GM21367 (cell line): ENCODE data around the gene INF2.
"Not testable (repeated sequence)": the region's sequence is repeated elsewhere in the genome, so short reads cannot be mapped to it uniquely, and the experiment has no call there.

Experiments
- ATAC-seq: cut with Tn5 transposase; IDR thresholded peaks from one replicate; pipeline ENCODE4 v1.9.1; 2021; ENCODE audit not compliant: unreplicated experiment

The INF2 gene

GRCh38 chr14:104689109-104689880 lies at the start of gene INF2:
Gene INF2, plus strand, starts transcription at chr14:104689618. Its CDS starts 11,748 bp downstream, at chr14:104701366.
- ATAC-seq, result no peak

DNA sequence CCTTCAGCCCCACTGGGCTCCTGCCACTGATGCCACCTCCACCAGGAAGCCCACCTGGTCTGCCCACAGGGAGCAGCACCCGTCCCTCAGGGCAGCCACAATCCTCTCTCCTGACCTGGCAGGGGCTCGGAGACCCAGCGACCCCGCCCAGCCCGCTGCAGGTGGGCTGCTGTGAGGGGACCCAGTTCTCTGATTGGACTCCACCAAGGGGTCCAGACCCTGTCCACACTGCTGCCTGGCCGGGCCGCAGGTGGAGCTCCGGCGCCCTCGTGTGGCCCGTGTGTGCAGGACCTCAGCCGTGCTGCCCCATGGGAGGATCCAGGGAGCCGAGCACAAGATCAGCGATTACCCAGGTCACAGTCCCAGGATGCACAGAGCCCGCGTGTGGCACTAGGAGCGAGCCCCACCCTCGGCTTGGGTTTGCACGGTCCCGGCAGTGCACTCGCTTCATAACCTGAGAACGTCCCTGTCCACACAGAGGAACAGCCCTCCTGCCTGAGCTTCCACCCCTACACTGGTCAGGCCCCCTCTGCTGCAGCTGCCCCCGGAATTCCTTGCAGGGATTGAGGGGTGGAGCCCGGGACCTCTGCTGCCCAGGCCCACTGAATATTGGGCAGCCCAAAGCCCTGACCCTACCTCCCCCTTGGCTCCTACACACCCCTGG lies 49.4 kb upstream of the INF2 start:
- ATAC-seq, result no peak

GRCh38 chr14:104640681-104641080 lies 48.7 kb upstream of the INF2 start:
- ATAC-seq, result no peak

GRCh38 chr14:104641753-104642539 lies 47.5 kb upstream of the INF2 start:
- ATAC-seq, result no peak

GRCh38 chr14:104642540-104642868 lies 46.9 kb upstream of the INF2 start:
- ATAC-seq, result no peak

- ATAC-seq, result no peak
Measured at GRCh38 chr14:104643306-104643705, 46.1 kb upstream of the INF2 start.

GRCh38 chr14:104644091-104644635 lies 45.3 kb upstream of the INF2 start:
- no peak for ATAC-seq

DNA sequence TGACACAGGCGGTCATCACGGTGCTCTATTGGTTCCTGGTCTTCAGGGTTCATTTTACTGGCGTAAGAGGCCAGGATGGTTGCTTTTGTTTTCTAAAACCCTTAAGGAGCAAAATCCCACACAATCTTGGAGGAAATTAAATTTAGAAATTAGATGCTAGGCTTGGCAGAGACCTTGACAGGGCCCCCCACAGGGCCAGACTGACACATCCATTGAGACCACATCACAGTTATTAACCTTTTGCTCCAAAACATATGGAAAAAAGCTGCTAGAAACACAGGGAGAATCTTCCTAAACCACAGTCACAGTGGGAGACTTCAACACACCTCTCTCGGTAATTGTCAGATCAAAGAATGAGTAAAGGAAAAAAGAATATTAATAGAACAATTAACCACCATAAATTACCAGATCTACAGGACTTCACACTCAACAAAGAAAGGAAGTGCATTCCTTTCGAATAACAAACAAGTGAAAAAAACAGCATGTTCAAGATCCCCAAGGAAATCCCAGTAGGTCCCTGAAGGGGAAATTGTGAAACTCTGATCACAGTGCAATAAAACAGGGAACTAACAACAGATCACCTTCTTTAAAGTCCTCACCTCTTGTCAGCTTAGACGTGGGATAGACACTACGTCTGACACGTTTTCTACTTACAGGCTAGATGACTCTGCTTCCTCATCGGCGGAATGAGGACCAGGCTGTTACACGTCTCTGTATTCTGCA lies 44.6 kb upstream of the INF2 start:
- no peak for ATAC-seq

- no peak for ATAC-seq
Measured at GRCh38 chr14:104647467-104648043, 41.9 kb upstream of the INF2 start.

GRCh38 chr14:104650057-104650980 lies 39.1 kb upstream of the INF2 start:
- no peak for ATAC-seq

GRCh38 chr14:104650981-104651875 lies 38.2 kb upstream of the INF2 start:
- no peak for ATAC-seq

DNA sequence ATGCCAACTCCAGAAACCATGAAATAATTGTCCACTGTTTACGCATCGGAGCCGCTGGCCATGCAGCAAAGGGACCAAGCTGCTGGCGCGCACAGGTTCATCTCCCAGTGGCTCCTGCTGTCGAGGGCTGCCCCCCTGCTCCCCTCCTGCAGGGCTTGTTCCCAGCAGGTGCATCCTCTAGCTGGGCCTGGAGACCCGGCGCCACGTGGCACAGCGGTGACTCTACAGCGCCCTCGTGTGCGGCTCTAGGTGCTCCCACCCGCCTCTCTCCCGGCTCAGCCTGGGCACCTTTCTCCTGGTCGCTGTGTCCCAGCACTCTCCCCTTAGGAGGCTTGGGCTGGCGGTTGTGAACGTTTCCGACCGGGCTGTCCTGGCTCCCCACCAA lies 37.5 kb upstream of the INF2 start:
- ATAC-seq, result no peak

GRCh38 chr14:104652386-104652785 lies 37.0 kb upstream of the INF2 start:
- ATAC-seq, result no peak

DNA sequence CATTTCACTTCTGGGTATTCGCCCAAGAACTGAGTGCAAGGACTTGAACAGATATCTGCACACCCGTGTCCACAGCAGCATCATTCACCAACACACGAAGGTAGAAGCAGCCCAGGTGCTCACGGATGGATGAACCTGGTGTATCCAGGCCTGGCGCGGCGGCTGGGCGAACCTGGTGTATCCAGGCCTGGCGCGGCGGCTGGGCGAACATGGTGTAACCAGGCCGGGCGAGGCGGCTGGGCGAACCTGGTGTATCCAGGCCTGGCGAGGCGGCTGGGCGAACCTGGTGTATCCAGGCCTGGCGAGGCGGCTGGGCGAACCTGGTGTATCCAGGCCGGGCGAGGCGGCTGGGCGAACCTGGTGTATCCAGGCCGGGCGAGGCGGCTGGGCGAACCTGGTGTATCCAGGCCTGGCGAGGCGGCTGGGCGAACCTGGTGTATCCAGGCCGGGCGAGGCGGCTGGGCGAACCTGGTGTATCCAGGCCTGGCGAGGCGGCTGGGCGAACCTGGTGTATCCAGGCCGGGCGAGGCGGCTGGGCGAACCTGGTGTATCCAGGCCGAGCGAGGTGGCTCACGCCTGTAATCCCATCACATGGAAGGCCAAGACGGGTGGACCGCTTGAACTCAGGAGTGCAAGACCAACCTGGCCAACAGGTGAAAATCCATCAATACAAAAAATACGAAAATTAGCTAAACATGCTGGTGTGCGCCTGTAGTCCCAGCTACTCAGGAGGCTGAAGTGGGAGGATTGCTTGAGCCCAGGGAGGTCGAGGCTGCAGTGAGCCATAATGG lies 36.1 kb upstream of the INF2 start:
- ATAC-seq, result not testable (repeated sequence)

GRCh38 chr14:104654119-104654518 lies 35.3 kb upstream of the INF2 start:
- no peak for ATAC-seq

DNA sequence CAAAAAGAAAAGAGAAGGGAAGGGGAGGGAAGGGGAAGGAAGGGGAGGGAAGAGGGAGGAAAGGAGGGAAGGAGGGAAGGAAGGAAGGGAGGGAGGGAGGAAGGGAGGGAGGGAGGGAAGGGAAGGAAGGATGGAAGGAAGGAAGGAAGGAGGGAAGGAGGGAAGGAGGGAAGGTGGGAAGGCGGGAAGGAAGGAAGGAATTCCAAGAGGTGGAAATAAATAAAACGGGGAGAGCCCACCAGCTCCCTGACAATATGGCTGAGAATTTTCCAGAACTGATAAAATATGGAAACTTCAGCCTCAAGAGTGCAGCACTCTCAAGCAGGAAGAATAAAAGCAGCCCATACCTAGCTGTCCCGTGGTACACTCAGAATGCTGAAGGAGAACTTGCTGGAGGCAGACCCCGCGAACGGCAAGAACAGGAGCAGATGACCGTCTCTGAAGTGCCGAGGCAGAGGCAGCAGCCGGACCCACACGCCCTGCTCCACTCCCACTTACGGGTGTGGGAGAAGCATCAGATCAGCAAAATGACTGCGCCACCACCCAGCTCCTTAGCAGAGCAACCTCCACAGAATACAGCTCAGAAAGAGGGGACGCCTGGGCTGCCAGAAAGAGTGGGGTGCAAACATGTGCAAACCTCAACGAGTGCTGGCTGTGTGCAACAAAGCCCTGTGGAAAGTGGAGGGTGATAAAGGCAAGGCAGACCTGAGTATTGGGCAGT lies 34.1 kb upstream of the INF2 start:
- ATAC-seq, result no peak
